Measurements from ENCODE around the gene GPR17. TPM values are rescaled to one million over a fixed set of nuclear protein-coding genes. Genes with fewer than 3 reads are reported as not detected.

Gene GPR17
- total and polyA plus RNA-seq, 2 experiments from 2014 or later, result not detected

DNA sequence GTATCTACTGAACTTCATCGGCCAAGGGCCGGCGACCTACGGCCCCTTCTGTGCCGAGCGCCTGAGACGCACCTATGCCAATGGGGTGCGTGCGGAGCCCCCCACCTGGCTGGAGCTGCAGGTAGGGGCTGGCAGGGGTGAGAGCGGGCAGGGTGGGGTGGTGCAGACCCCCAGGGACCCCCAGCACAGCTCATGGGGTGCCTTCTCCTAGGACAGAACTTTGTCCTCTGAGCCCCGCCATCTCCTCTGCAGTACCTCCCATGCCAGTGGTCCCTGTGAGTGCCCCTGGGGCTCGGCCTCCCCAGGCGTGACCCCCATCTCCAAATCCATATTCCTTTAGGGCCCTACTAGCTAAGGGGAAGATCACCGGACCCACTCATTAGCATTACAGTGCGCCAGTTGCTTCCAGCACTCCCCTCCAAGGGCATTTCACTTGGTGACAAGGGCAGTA, 23.9 kb upstream of the GPR17 start (continued):
- TF ChIP-seq, protein P1, sequence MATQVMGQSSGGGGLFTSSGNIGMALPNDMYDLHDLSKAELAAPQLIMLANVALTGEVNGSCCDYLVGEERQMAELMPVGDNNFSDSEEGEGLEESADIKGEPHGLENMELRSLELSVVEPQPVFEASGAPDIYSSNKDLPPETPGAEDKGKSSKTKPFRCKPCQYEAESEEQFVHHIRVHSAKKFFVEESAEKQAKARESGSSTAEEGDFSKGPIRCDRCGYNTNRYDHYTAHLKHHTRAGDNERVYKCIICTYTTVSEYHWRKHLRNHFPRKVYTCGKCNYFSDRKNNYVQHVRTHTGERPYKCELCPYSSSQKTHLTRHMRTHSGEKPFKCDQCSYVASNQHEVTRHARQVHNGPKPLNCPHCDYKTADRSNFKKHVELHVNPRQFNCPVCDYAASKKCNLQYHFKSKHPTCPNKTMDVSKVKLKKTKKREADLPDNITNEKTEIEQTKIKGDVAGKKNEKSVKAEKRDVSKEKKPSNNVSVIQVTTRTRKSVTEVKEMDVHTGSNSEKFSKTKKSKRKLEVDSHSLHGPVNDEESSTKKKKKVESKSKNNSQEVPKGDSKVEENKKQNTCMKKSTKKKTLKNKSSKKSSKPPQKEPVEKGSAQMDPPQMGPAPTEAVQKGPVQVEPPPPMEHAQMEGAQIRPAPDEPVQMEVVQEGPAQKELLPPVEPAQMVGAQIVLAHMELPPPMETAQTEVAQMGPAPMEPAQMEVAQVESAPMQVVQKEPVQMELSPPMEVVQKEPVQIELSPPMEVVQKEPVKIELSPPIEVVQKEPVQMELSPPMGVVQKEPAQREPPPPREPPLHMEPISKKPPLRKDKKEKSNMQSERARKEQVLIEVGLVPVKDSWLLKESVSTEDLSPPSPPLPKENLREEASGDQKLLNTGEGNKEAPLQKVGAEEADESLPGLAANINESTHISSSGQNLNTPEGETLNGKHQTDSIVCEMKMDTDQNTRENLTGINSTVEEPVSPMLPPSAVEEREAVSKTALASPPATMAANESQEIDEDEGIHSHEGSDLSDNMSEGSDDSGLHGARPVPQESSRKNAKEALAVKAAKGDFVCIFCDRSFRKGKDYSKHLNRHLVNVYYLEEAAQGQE (IDR thresholded peaks at IDR 0.05; ENCODE audit: unreplicated experiment), result no peak

DNA sequence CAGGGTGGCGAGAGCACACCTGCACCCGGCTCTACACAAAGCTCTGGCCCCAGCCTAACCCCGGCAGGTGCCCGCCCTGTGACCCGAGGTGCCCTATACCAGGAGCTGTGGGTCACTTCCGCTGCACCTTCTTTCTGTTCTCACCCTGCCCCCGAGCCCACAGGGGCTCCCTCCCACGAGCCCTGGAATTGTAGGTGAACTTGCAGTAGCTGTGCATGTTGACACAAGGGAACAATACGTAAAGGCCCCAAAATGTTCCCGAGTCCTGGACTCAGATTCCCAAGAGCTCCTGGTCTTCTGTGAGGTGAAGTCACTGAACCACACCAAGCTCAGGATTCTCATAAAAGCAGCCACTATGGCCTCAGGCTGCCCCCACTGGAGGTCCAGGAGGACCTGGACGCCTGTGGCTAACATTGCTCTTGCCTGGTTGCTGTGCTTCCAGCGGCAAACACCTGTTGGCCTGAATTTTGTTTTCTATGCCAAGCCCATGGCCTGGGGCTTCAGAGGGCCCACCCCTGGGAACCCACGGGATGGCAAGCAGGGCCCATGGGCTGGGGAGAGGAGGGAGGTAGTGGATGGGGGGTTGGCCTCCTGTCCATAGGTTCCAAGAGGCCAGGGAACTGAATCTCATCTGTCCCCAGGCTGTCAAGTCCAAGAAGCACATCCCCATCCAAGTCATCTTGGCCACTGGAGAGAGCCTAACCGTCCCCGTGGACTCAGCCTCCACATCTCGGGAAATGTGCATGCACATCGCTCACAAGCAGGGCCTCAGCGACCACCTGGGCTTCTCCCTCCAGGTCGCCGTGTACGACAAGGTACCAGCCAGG, 23.2 kb upstream of the GPR17 start:
- no peaks in the 10 kb centered on the region for H3K36me3 Mint-ChIP-seq (ENCODE audit: low read depth)
- no peak overlapping the region for H3K4me2 ChIP-seq
- H3K4me1 Mint-ChIP-seq, result peaks cover 3% of the 10 kb centered on the region; the same call in 2 of the 3 replicates
- DNase-seq (ENCODE audit: low spot score), result no peak
- no peaks in the 10 kb centered on the region for H3K36me3 ChIP-seq (ENCODE audit: insufficient read depth)
- no peak overlapping the region for H3K4me3 Mint-ChIP-seq
- no peak overlapping the region for H3K27ac Mint-ChIP-seq
- H3K79me2 ChIP-seq (replicated peaks; ENCODE audit: insufficient read depth), result no peaks in the 10 kb centered on the region
- no peak overlapping the region for H3K27ac ChIP-seq (ENCODE audit: low read depth)
- TF ChIP-seq NANOG (IDR thresholded peaks at IDR 0.05; ENCODE audit: borderline replicate concordance) (no peak), ZNF114 (CRISPR knock-in tag; IDR thresholded peaks at IDR 0.05) (no peak), CREB1 (CRISPR knock-in tag; IDR thresholded peaks at IDR 0.05; ENCODE audit: low read depth) (no peak), ZNF331 (CRISPR knock-in tag; IDR thresholded peaks at IDR 0.05; ENCODE audit: low read depth) (no peak)
- TF ChIP-seq, protein P1 (IDR thresholded peaks at IDR 0.05; ENCODE audit: unreplicated experiment), result no peak
- H3K27me3 ChIP-seq (ENCODE audit: insufficient read depth), result no peaks in the 10 kb centered on the region
- H2AFZ ChIP-seq, result no peak overlapping the region
- no peaks in the 10 kb centered on the region for H4K20me1 ChIP-seq (replicated peaks; ENCODE audit: insufficient read depth)
- H3K9me2 ChIP-seq (ENCODE audit: insufficient read depth), result no peaks in the 10 kb centered on the region
- H3K9me3 Mint-ChIP-seq, result no peaks in the 10 kb centered on the region
- ATAC-seq, result no peak
- H3K27me3 Mint-ChIP-seq (ENCODE audit: insufficient read depth, low read depth, poor library complexity), result peaks cover 2% of the 10 kb centered on the region
- H3K4me1 ChIP-seq (ENCODE audit: insufficient read depth), result no peaks in the 10 kb centered on the region
- no peak overlapping the region for H3K4me3 ChIP-seq
- no peaks in the 10 kb centered on the region for H3F3A ChIP-seq (replicated peaks; ENCODE audit: low read depth)

Data from GM23338 (cell line).